Thymus (tissue), 11 donors: Measurements from ENCODE around the gene C1QL1. TPM values are rescaled to one million over a fixed set of nuclear protein-coding genes. Genes with fewer than 3 reads are reported as not detected.
A peak's percentile ranks its signal among the peaks of the same experiment; 100 is the strongest.

Source experiments
- DNase-seq, 9 donors: peaks; one replicate each; pipeline ENCODE4 v3.0.0-alpha.2; 2013; ENCODE audit warnings: low spot score in 9 of 9, low read depth in 6 of 9, missing footprints in 1 of 9
- H3K27ac ChIP-seq, 2 donors: one replicate each; pipeline ENCODE4 v1.5.1; 2013; ENCODE audit warnings: control low read depth in 1 of 2, low read depth in 1 of 2, low read length in 1 of 2, mild to moderate bottlenecking in 1 of 2, moderate library complexity in 1 of 2
- H3K27me3 ChIP-seq, 2 donors: one replicate each; pipeline ENCODE4 v1.5.1; 2013; ENCODE audit warnings: low read length in 1 of 2; ENCODE audit not compliant: control insufficient read depth in 2 of 2, insufficient read depth in 1 of 2
- H3K36me3 ChIP-seq, 2 donors: one replicate each; pipeline ENCODE4 v1.5.1; 2013; ENCODE audit warnings: low read length in 1 of 2, mild to moderate bottlenecking in 1 of 2, moderate library complexity in 1 of 2; ENCODE audit not compliant: control insufficient read depth in 2 of 2, insufficient read depth in 2 of 2
- H3K4me1 ChIP-seq, 2 donors: one replicate each; pipeline ENCODE4 v1.5.1; 2013; ENCODE audit warnings: low read length in 2 of 2; ENCODE audit not compliant: control insufficient read depth in 2 of 2, insufficient read depth in 2 of 2
- H3K4me3 ChIP-seq, 2 donors: one replicate each; pipeline ENCODE4 v1.5.1; 2013; ENCODE audit warnings: low read length in 2 of 2, control low read depth in 1 of 2, mild to moderate bottlenecking in 1 of 2
- H3K9me3 ChIP-seq, 2 donors: one replicate each; pipeline ENCODE4 v1.5.1; 2013; ENCODE audit warnings: low read length in 1 of 2, mild to moderate bottlenecking in 1 of 2; ENCODE audit not compliant: control insufficient read depth in 2 of 2, insufficient read depth in 1 of 2
- WGBS: extraction: QIAGEN DNeasy Blood & Tissue Kit; methylation state at CpG from one replicate; pipeline ENCODE4 v1.1.7; 2013; 5-methylcytosine and 5-hydroxymethylcytosine counted together
- polyA plus RNA-seq: library from polyadenylated mRNA; stranded (reverse); fragments of 200-250 nt; gene quantifications from one replicate; pipeline ENCODE4 v1.2.3, GENCODE V29; 2013
- total RNA-seq: library from RNA; stranded (reverse); fragments of 120-200 nt; gene quantifications from one replicate; pipeline ENCODE4 v1.2.4, GENCODE V29; 2013
- donor health status: healthy.

Gene C1QL1
- total and polyA plus RNA-seq, 2 donors: 0.09 to 0.23 TPM

- H3K4me1 ChIP-seq: no peaks in the 10 kb centered on the region
- no peak overlapping the region for H3K27ac ChIP-seq
- 84% methylated on average over 2 of the region's 2 CpGs for WGBS
- no peak for DNase-seq
- no peak overlapping the region for H3K4me3 ChIP-seq
- no peaks in the 10 kb centered on the region for H3K9me3 ChIP-seq
- peaks cover 0 to 60% of the 10 kb centered on the region in 2 donors for H3K27me3 ChIP-seq
- no peaks in the 10 kb centered on the region for H3K36me3 ChIP-seq
Measured at GRCh38 chr17:45005700-45006099, 37.6 kb upstream of the C1QL1 start.

GRCh38 chr17:45004388-45004787 lies 36.3 kb upstream of the C1QL1 start:
- Histone ChIP-seq H3K4me1 (no peaks in the 10 kb centered on the region), H3K27ac (no peak overlapping the region), H3K36me3 (no peaks in the 10 kb centered on the region), H3K9me3 (no peaks in the 10 kb centered on the region), H3K4me3 (no peak overlapping the region), H3K27me3 (peaks cover 0 to 55% of the 10 kb centered on the region in 2 donors)
- 88% methylated on average over 3 of the region's 3 CpGs for WGBS
- DNase-seq: no peak

GRCh38 chr17:45003877-45004276 lies 35.8 kb upstream of the C1QL1 start:
- Histone ChIP-seq H3K4me3 (no peak overlapping the region), H3K27me3 (peaks cover 0 to 52% of the 10 kb centered on the region in 2 donors), H3K9me3 (no peaks in the 10 kb centered on the region), H3K27ac (no peak overlapping the region), H3K36me3 (no peaks in the 10 kb centered on the region), H3K4me1 (no peaks in the 10 kb centered on the region)
- no peak for DNase-seq
- WGBS: 65% methylated on average over 8 of the region's 8 CpGs

- Histone ChIP-seq H3K4me1 (peaks cover 8 to 12% of the 10 kb centered on the region in 2 donors), H3K36me3 (no peaks in the 10 kb centered on the region), H3K27me3 (peaks cover 0 to 38% of the 10 kb centered on the region in 2 donors), H3K27ac (no peak overlapping the region), H3K9me3 (no peaks in the 10 kb centered on the region), H3K4me3 (no peak overlapping the region)
- DNase-seq: no peak
- WGBS: 91% methylated on average over 3 of the region's 3 CpGs
Measured at GRCh38 chr17:45001310-45001709, 33.2 kb upstream of the C1QL1 start.

GRCh38 chr17:44999433-44999832 lies 31.3 kb upstream of the C1QL1 start:
- 96% methylated on average over 3 of the region's 3 CpGs for WGBS
- Histone ChIP-seq H3K4me3 (no peak overlapping the region), H3K36me3 (no peaks in the 10 kb centered on the region), H3K27ac (no peak overlapping the region), H3K9me3 (no peaks in the 10 kb centered on the region), H3K27me3 (peaks cover 0 to 36% of the 10 kb centered on the region in 2 donors), H3K4me1 (peaks cover 8 to 12% of the 10 kb centered on the region in 2 donors)
- no peak for DNase-seq

GRCh38 chr17:44998646-44999045 lies 30.5 kb upstream of the C1QL1 start:
- no peak overlapping the region for H3K4me3 ChIP-seq
- peaks cover 0 to 32% of the 10 kb centered on the region in 2 donors for H3K27me3 ChIP-seq
- no peak overlapping the region for H3K27ac ChIP-seq
- H3K4me1 ChIP-seq: peaks cover 8 to 12% of the 10 kb centered on the region in 2 donors
- no peaks in the 10 kb centered on the region for H3K36me3 ChIP-seq
- peak in 1 of 9 donors; percentile 34 for DNase-seq
- no peaks in the 10 kb centered on the region for H3K9me3 ChIP-seq

GRCh38 chr17:44997733-44998520 lies 29.8 kb upstream of the C1QL1 start:
- Histone ChIP-seq H3K36me3 (no peaks in the 10 kb centered on the region), H3K27ac (no peak overlapping the region), H3K27me3 (peaks cover 0 to 26% of the 10 kb centered on the region in 2 donors), H3K4me1 (peaks cover 8 to 12% of the 10 kb centered on the region in 2 donors), H3K4me3 (no peak overlapping the region), H3K9me3 (no peaks in the 10 kb centered on the region)
- DNase-seq: no peak
- 79% methylated on average over 7 of the region's 7 CpGs for WGBS

- 89% methylated on average over 10 of the region's 10 CpGs for WGBS
- no peaks in the 10 kb centered on the region for H3K36me3 ChIP-seq
- H3K4me3 ChIP-seq: no peak overlapping the region
- DNase-seq: no peak
- peaks cover 8 to 12% of the 10 kb centered on the region in 2 donors for H3K4me1 ChIP-seq
- H3K27me3 ChIP-seq: peaks cover 0 to 26% of the 10 kb centered on the region in 2 donors
- H3K9me3 ChIP-seq: no peaks in the 10 kb centered on the region
- H3K27ac ChIP-seq: no peak overlapping the region
Measured at GRCh38 chr17:44996304-44996703, 28.2 kb upstream of the C1QL1 start.

GRCh38 chr17:44995436-44996001 lies 27.4 kb upstream of the C1QL1 start:
- peaks cover 0 to 33% of the 10 kb centered on the region in 2 donors for H3K27me3 ChIP-seq
- H3K9me3 ChIP-seq: no peaks in the 10 kb centered on the region
- no peak overlapping the region for H3K27ac ChIP-seq
- no peak overlapping the region for H3K4me3 ChIP-seq
- H3K36me3 ChIP-seq: no peaks in the 10 kb centered on the region
- peaks cover 8 to 12% of the 10 kb centered on the region in 2 donors for H3K4me1 ChIP-seq
- WGBS: 77% methylated on average over 11 of the region's 11 CpGs
- DNase-seq: no peak
